H9 (cell line): Measurements from ENCODE around the gene DPP6. TPM values are rescaled to one million over a fixed set of nuclear protein-coding genes. Genes with fewer than 3 reads are reported as not detected.

ENCODE experiments used
- DNase-seq: peaks from one replicate; pipeline ENCODE4 v3.0.0-alpha.2; 2017
- H2AFZ ChIP-seq: one replicate; pipeline ENCODE4 v1.6.1; 2013; ENCODE audit warnings: mild to moderate bottlenecking, low read length, control low read depth, moderate library complexity
- H2AK5ac ChIP-seq: 2 replicates; pipeline ENCODE4 v1.6.1; 2013; ENCODE audit warnings: low read length, control low read depth, mixed read lengths; ENCODE audit not compliant: insufficient read length
- H2BK120ac ChIP-seq: one replicate; pipeline ENCODE4 v1.6.1; 2013; ENCODE audit warnings: low read depth, mild to moderate bottlenecking, low read length, control low read depth, inconsistent platforms; ENCODE audit not compliant: poor library complexity, severe bottlenecking
- H2BK12ac ChIP-seq: 2 replicates; pipeline ENCODE4 v1.6.1; 2013; ENCODE audit warnings: low read length, control low read depth, mixed read lengths, low read depth; ENCODE audit not compliant: insufficient read length
- H2BK15ac ChIP-seq: 2 replicates; pipeline ENCODE4 v1.6.1; 2013; ENCODE audit warnings: low read depth, low read length, control low read depth
- H2BK20ac ChIP-seq: one replicate; pipeline ENCODE4 v1.6.1; 2013; ENCODE audit warnings: low read depth, mild to moderate bottlenecking, low read length, control low read depth, inconsistent platforms; ENCODE audit not compliant: poor library complexity, severe bottlenecking
- H2BK5ac ChIP-seq: 2 replicates; pipeline ENCODE4 v1.6.1; 2013; ENCODE audit warnings: low read length, control low read depth, mixed read lengths; ENCODE audit not compliant: insufficient read length
- H3K14ac ChIP-seq: 2 replicates; pipeline ENCODE4 v1.6.1; 2013; ENCODE audit warnings: low read length, control low read depth; ENCODE audit not compliant: insufficient read depth
- H3K18ac ChIP-seq: 2 replicates; pipeline ENCODE4 v1.6.1; 2013; ENCODE audit warnings: low read depth, mild to moderate bottlenecking, mixed read lengths, low read length, control low read depth; ENCODE audit not compliant: insufficient read length
- H3K23ac ChIP-seq: 2 replicates; pipeline ENCODE4 v1.6.1; 2013; ENCODE audit warnings: low read length, control low read depth, mixed read lengths, low read depth; ENCODE audit not compliant: insufficient read length
- H3K23me2 ChIP-seq: 2 replicates; pipeline ENCODE4 v1.6.1; 2013; ENCODE audit warnings: low read depth, mild to moderate bottlenecking, mixed read lengths, low read length, control low read depth; ENCODE audit not compliant: insufficient read length, poor library complexity, severe bottlenecking
- H3K27ac ChIP-seq: 2 replicates; pipeline ENCODE4 v1.5.1; 2013; ENCODE audit warnings: low read length, control low read depth, mixed read lengths, low read depth; ENCODE audit not compliant: insufficient read length
- H3K27me3 ChIP-seq: 2 replicates; pipeline ENCODE4 v1.6.1; 2013; ENCODE audit warnings: low read length, control low read depth, inconsistent platforms; ENCODE audit not compliant: insufficient read depth
- H3K4ac ChIP-seq: 2 replicates; pipeline ENCODE4 v1.6.1; 2013; ENCODE audit warnings: low read depth, mild to moderate bottlenecking, control low read depth, inconsistent platforms, low read length, moderate library complexity
- H3K4me1 ChIP-seq: 2 replicates; pipeline ENCODE4 v1.6.1; 2013; ENCODE audit warnings: low read length, control low read depth, inconsistent platforms; ENCODE audit not compliant: insufficient read depth
- H3K4me2 ChIP-seq: 2 replicates; pipeline ENCODE4 v1.6.1; 2013; ENCODE audit warnings: low read length, control low read depth, mixed read lengths; ENCODE audit not compliant: insufficient read length, insufficient read depth
- H3K56ac ChIP-seq: 2 replicates; pipeline ENCODE4 v1.6.1; 2013; ENCODE audit warnings: low read depth, mild to moderate bottlenecking, mixed read lengths, low read length, control low read depth; ENCODE audit not compliant: insufficient read length
- H3K79me1 ChIP-seq: 2 replicates; pipeline ENCODE4 v1.6.1; 2013; ENCODE audit warnings: low read depth, mild to moderate bottlenecking, moderate library complexity, low read length, control low read depth, inconsistent platforms; ENCODE audit not compliant: insufficient read depth, poor library complexity, severe bottlenecking
- H3K79me2 ChIP-seq: 2 replicates; pipeline ENCODE4 v1.6.1; 2013; ENCODE audit warnings: low read length, control low read depth, inconsistent platforms; ENCODE audit not compliant: insufficient read depth
- H3K9ac ChIP-seq: 2 replicates; pipeline ENCODE4 v1.6.1; 2013; ENCODE audit warnings: low read length, control low read depth, mixed read lengths; ENCODE audit not compliant: insufficient read length; ENCODE audit errors: extremely low read depth
- H3K9me3 ChIP-seq: one replicate; pipeline ENCODE4 v1.6.1; 2013; ENCODE audit warnings: low read depth, low read length, inconsistent platforms; ENCODE audit not compliant: control insufficient read depth
- H3T11ph ChIP-seq: one replicate; pipeline ENCODE4 v1.6.1; 2013; ENCODE audit warnings: mild to moderate bottlenecking, low read length, control low read depth, inconsistent platforms
- H4K20me1 ChIP-seq: one replicate; pipeline ENCODE4 v1.6.1; 2013; ENCODE audit not compliant: control insufficient read depth, insufficient read length, insufficient read depth
- H4K5ac ChIP-seq: 2 replicates; pipeline ENCODE4 v1.6.1; 2013; ENCODE audit warnings: low read depth, mild to moderate bottlenecking, mixed read lengths, low read length, control low read depth; ENCODE audit not compliant: insufficient read length
- H4K8ac ChIP-seq: replicated peaks from 2 replicates; pipeline ENCODE4 v1.6.1; 2013; ENCODE audit warnings: low read length, control low read depth, mixed read lengths, low read depth; ENCODE audit not compliant: insufficient read length
- H4K91ac ChIP-seq: 2 replicates; pipeline ENCODE4 v1.6.1; 2013; ENCODE audit warnings: low read depth, mild to moderate bottlenecking, moderate library complexity, mixed read lengths, low read length, control low read depth; ENCODE audit not compliant: insufficient read length
- H3K27ac Mint-ChIP-seq, 3 experiments: 2 replicates in 2 of 3; 3 replicates in 1 of 3; pipeline ENCODE4 v1.8.0; 2020 to 2021; ENCODE audit warnings: mixed read lengths in 3 of 3, mild to moderate bottlenecking in 1 of 3, moderate library complexity in 1 of 3
- H3K27me3 Mint-ChIP-seq: 2 replicates; pipeline ENCODE4 v1.8.0; 2021; ENCODE audit warnings: low read depth, mild to moderate bottlenecking, moderate library complexity, mixed read lengths
- H3K36me3 Mint-ChIP-seq, 3 experiments: 2 replicates in 2 of 3; 3 replicates in 1 of 3; pipeline ENCODE4 v1.8.0; 2020 to 2021; ENCODE audit warnings: low read depth in 3 of 3, mixed read lengths in 3 of 3; ENCODE audit not compliant: insufficient read depth in 1 of 3
- H3K4me1 Mint-ChIP-seq, 2 experiments: 2 replicates each; pipeline ENCODE4 v1.8.0; 2020; ENCODE audit warnings: mixed read lengths in 2 of 2
- H3K4me3 Mint-ChIP-seq, 2 experiments: 2 replicates in 1 of 2; 3 replicates in 1 of 2; pipeline ENCODE4 v1.8.0; 2020 to 2021; ENCODE audit warnings: mild to moderate bottlenecking in 2 of 2, mixed read lengths in 2 of 2, moderate library complexity in 1 of 2
- H3K9me3 Mint-ChIP-seq, 2 experiments: 2 replicates in 1 of 2; 3 replicates in 1 of 2; pipeline ENCODE4 v1.8.0; 2020; ENCODE audit warnings: mild to moderate bottlenecking in 2 of 2, mixed read lengths in 2 of 2, moderate library complexity in 1 of 2
- CTCF ChIP-seq: fragments of 200-600 bp; sonication (generic); conservative IDR thresholded peaks from 3 replicates; pipeline ENCODE4 v1.8.0; 2021; ENCODE audit warnings: antibody characterized with exemption, mild to moderate bottlenecking
- WGBS: extraction: QIAGEN DNeasy Blood & Tissue Kit; methylation state at CpG from one replicate; pipeline ENCODE4 v1.1.7; 2013; ENCODE audit warnings: missing lambda C conversion rate, low lambda C conversion rate, mixed read lengths; ENCODE audit not compliant: insufficient read length; ENCODE audit errors: extremely low coverage; 5-methylcytosine and 5-hydroxymethylcytosine counted together
- total RNA-seq: library from RNA; stranded (reverse); gene quantifications from 2 replicates; pipeline ENCODE4 v1.2.1, GENCODE V29; 2021

DPP6 gene
- total RNA-seq, 1 experiment from 2014 or later: 4.5 TPM

DNA sequence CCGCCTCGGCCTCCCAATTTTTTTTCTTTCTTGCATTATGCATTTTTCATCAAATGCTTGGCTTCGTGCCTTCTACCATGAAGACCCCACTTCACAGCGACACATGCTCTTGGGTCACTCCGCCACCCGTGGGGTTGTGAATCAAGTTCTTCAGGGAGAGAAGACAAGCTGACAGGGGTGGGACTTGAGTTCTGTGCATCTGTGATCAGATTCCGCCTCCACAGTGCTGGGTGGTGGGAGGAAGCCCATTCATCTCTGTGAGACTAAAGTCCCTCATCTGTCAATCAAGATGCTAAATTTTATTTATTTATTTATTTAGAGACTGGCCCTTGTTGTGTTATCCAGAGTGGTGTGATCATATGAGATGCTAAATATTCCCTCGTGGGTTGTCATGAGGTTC lies 333.0 kb downstream of the DPP6 start:
- Histone ChIP-seq H2BK20ac (no peak overlapping the region), H3K4ac (no peak overlapping the region), H3K27me3 (no peaks in the 10 kb centered on the region), H2AFZ (no peak overlapping the region), H3K56ac (no peak overlapping the region), H2AK5ac (no peak overlapping the region), H3K9ac (no peak overlapping the region), H2BK5ac (no peak overlapping the region), H3K23ac (no peak overlapping the region), H2BK12ac (no peak overlapping the region), H3K79me1 (no peaks in the 10 kb centered on the region), H3K79me2 (no peaks in the 10 kb centered on the region), H3K18ac (no peak overlapping the region), H2BK15ac (no peak overlapping the region), H3K27ac (no peak overlapping the region), H3K4me2 (no peak overlapping the region), H4K20me1 (no peaks in the 10 kb centered on the region), H2BK120ac (no peak overlapping the region), H3K14ac (no peak overlapping the region), H3K23me2 (no peaks in the 10 kb centered on the region), H4K5ac (no peak overlapping the region), H3T11ph (no peak overlapping the region), H3K9me3 (no peaks in the 10 kb centered on the region), H4K8ac (no peak overlapping the region), H4K91ac (no peak overlapping the region), H3K4me1 (no peaks in the 10 kb centered on the region)
- Mint-ChIP-seq H3K27ac (no peak overlapping the region), H3K36me3 (no peaks in the 10 kb centered on the region), H3K4me3 (no peak overlapping the region), H3K4me1 (no peaks in the 10 kb centered on the region; a peak in 1 of 4 replicates), H3K9me3 (no peaks in the 10 kb centered on the region; a peak in 1 of 5 replicates), H3K27me3 (no peaks in the 10 kb centered on the region; the same call in 1 of the 2 replicates)
- no CpG with 5 or more reads among the region's 8 CpGs for WGBS
- no peak for TF ChIP-seq CTCF
- no peak for DNase-seq
